ENCODE measurements around the gene RASSF10. TPM values are rescaled to one million over a fixed set of nuclear protein-coding genes. Genes with fewer than 3 reads are reported as not detected.

Gene RASSF10
- total RNA-seq, 1 experiment from 2014 or later, result 3.2 TPM

DNA sequence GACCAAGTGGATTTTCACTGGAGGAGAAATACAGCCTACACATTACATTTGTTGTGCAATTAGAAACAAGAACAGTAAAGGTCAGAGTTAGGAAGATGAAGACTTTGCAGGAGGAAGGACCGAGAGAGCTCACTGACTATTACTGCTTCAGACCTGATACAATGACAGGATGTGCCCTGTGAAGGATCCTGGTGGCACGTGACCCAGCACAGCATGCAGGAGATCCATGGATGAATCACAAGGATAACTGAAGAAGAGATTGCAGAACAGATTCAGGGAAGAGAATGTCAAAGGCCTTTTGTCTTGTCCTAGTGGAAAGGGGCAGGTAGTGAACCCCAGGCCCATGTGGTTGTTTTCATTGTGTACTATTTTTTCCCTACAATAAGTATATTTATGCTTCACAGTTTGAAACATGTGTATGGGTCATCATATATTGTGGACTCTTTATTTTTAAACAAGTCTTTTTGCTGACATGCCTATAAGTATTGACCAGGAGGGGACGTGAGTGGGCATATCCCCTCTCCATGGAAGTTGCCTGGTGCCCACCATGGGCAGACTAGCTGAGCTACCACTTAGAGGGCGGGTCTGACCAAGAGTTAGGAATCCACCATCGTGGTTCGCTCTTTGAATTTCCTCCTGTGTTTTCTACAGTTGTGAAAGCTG is 44.3 kb downstream of the RASSF10 start (continued):
- TF ChIP-seq, protein P1, sequence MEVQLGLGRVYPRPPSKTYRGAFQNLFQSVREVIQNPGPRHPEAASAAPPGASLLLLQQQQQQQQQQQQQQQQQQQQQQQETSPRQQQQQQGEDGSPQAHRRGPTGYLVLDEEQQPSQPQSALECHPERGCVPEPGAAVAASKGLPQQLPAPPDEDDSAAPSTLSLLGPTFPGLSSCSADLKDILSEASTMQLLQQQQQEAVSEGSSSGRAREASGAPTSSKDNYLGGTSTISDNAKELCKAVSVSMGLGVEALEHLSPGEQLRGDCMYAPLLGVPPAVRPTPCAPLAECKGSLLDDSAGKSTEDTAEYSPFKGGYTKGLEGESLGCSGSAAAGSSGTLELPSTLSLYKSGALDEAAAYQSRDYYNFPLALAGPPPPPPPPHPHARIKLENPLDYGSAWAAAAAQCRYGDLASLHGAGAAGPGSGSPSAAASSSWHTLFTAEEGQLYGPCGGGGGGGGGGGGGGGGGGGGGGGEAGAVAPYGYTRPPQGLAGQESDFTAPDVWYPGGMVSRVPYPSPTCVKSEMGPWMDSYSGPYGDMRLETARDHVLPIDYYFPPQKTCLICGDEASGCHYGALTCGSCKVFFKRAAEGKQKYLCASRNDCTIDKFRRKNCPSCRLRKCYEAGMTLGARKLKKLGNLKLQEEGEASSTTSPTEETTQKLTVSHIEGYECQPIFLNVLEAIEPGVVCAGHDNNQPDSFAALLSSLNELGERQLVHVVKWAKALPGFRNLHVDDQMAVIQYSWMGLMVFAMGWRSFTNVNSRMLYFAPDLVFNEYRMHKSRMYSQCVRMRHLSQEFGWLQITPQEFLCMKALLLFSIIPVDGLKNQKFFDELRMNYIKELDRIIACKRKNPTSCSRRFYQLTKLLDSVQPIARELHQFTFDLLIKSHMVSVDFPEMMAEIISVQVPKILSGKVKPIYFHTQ (CRISPR knock-in tag; IDR thresholded peaks at IDR 0.05), result no peak
- TF ChIP-seq HMGA2 (CRISPR knock-in tag; IDR thresholded peaks at IDR 0.05), result no peak
- no peak for TF ChIP-seq GTF2I (CRISPR knock-in tag; conservative IDR thresholded peaks at IDR 0.05)
- no peak for TF ChIP-seq SOX15 (CRISPR knock-in tag; IDR thresholded peaks at IDR 0.05)
- TF ChIP-seq, protein P2, sequence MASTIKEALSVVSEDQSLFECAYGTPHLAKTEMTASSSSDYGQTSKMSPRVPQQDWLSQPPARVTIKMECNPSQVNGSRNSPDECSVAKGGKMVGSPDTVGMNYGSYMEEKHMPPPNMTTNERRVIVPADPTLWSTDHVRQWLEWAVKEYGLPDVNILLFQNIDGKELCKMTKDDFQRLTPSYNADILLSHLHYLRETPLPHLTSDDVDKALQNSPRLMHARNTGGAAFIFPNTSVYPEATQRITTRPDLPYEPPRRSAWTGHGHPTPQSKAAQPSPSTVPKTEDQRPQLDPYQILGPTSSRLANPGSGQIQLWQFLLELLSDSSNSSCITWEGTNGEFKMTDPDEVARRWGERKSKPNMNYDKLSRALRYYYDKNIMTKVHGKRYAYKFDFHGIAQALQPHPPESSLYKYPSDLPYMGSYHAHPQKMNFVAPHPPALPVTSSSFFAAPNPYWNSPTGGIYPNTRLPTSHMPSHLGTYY (CRISPR knock-in tag; IDR thresholded peaks at IDR 0.05), result no peak
- TF ChIP-seq SMAD4 (CRISPR knock-in tag; IDR thresholded peaks at IDR 0.05), result no peak
- no peak for TF ChIP-seq KAT7 (CRISPR knock-in tag; IDR thresholded peaks at IDR 0.05; ENCODE audit: borderline replicate concordance)
- TF ChIP-seq ZNF423 (CRISPR knock-in tag; IDR thresholded peaks at IDR 0.05), result no peak
- TF ChIP-seq, protein P3, sequence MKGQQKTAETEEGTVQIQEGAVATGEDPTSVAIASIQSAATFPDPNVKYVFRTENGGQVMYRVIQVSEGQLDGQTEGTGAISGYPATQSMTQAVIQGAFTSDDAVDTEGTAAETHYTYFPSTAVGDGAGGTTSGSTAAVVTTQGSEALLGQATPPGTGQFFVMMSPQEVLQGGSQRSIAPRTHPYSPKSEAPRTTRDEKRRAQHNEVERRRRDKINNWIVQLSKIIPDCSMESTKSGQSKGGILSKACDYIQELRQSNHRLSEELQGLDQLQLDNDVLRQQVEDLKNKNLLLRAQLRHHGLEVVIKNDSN (CRISPR knock-in tag; IDR thresholded peaks at IDR 0.05), result no peak
- no peak for TF ChIP-seq CBFB (CRISPR knock-in tag; IDR thresholded peaks at IDR 0.05; ENCODE audit: low read depth)
- TF ChIP-seq ESRRA (CRISPR knock-in tag; IDR thresholded peaks at IDR 0.05; ENCODE audit: borderline replicate concordance), result no peak
- TF ChIP-seq ZNF121 (CRISPR knock-in tag; IDR thresholded peaks at IDR 0.05), result no peak

DNA sequence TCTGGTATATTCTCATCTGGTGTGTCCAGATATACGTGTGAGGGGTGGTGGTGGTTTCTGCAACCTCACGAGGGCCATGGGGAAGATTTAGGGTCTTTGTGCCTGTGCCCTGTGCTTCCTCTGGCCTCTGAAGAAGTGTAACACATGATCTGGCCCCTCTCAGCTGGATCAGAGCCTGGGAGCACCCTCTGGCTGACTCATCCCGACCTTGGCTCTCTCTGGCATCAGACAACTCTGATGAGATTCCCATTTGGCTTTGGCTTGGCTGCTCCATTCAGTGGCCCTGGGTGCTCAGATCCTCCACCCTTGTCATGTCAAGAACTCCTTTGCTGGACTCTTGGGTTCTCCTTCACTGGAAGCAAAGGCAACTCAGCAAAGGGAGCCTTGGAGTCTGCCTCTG is 45.2 kb downstream of the RASSF10 start:
- TF ChIP-seq ZNF138 (CRISPR knock-in tag; conservative IDR thresholded peaks at IDR 0.05), result no peak
- no peak for TF ChIP-seq NR2C2 (CRISPR knock-in tag; IDR thresholded peaks at IDR 0.05)
- no peak for TF ChIP-seq RORB (CRISPR knock-in tag; IDR thresholded peaks at IDR 0.05)
- TF ChIP-seq, protein P4, sequence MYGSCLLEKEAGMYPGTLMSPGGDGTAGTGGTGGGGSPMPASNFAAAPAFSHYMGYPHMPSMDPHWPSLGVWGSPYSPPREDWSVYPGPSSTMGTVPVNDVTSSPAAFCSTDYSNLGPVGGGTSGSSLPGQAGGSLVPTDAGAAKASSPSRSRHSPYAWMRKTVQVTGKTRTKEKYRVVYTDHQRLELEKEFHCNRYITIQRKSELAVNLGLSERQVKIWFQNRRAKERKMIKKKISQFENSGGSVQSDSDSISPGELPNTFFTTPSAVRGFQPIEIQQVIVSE (CRISPR knock-in tag; IDR thresholded peaks at IDR 0.05; ENCODE audit: borderline replicate concordance), result no peak
- H3K4me1 Mint-ChIP-seq, result peaks cover 13% of the 10 kb centered on the region
- no peak overlapping the region for H3K4me3 Mint-ChIP-seq
- no peak for DNase-seq (ENCODE audit: low spot score)
- no peak overlapping the region for H3K27ac Mint-ChIP-seq
- H3K27me3 Mint-ChIP-seq (ENCODE audit: low read depth), result no peaks in the 10 kb centered on the region
- ChIA-PET CTCF (no interaction called here), POLR2A (no interaction called here)
- H3K9me3 Mint-ChIP-seq, result peaks cover 16% of the 10 kb centered on the region
- ATAC-seq, result no peak
- H3K36me3 Mint-ChIP-seq, result peaks cover 7% of the 10 kb centered on the region

DNA sequence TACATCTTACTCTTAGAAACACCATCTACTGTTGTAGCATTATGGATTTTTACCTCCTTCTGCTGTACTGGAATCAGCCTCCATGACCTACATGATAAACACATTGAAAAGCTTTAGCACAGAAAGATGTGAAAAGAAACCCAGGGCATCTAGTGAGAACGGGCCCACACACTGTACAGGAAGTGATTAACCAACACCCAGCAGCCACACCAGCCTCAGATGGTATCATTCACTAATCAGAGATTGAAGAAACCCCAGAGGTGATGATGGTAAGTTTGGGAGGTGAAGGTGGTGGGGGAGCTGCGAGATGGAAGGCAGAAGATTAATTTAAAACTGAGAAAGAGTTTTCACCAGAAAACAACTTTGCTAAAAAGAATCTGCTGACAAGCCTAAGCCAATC is 46.1 kb downstream of the RASSF10 start:
- DNase-seq (ENCODE audit: low spot score), result no peak
- Mint-ChIP-seq H3K36me3 (peaks cover 1% of the 10 kb centered on the region), H3K4me1 (peaks cover 13% of the 10 kb centered on the region), H3K4me3 (no peak overlapping the region), H3K27ac (no peak overlapping the region), H3K9me3 (peaks cover 7% of the 10 kb centered on the region), H3K27me3 (ENCODE audit: low read depth) (no peaks in the 10 kb centered on the region)
- no peak for ATAC-seq
- POLR2A ChIA-PET, result no interaction called here
- CTCF ChIA-PET, result no interaction called here
- TF ChIP-seq NFYB (CRISPR knock-in tag; conservative IDR thresholded peaks at IDR 0.05; ENCODE audit: low read depth) (no peak), ETV6 (CRISPR knock-in tag; IDR thresholded peaks at IDR 0.05) (no peak), RORB (CRISPR knock-in tag; IDR thresholded peaks at IDR 0.05) (no peak), TEAD1 (CRISPR knock-in tag; IDR thresholded peaks at IDR 0.05) (no peak), SP1 (CRISPR knock-in tag; conservative IDR thresholded peaks at IDR 0.05) (no peak), ZNF317 (CRISPR knock-in tag; IDR thresholded peaks at IDR 0.05; ENCODE audit: borderline replicate concordance, low read depth) (no peak), TCF7 (CRISPR knock-in tag; IDR thresholded peaks at IDR 0.05; ENCODE audit: low read depth) (no peak), SMAD3 (CRISPR knock-in tag; IDR thresholded peaks at IDR 0.05; ENCODE audit: borderline replicate concordance) (no peak), ZNF219 (CRISPR knock-in tag; IDR thresholded peaks at IDR 0.05; ENCODE audit: borderline replicate concordance) (no peak)
- TF ChIP-seq, protein P5, sequence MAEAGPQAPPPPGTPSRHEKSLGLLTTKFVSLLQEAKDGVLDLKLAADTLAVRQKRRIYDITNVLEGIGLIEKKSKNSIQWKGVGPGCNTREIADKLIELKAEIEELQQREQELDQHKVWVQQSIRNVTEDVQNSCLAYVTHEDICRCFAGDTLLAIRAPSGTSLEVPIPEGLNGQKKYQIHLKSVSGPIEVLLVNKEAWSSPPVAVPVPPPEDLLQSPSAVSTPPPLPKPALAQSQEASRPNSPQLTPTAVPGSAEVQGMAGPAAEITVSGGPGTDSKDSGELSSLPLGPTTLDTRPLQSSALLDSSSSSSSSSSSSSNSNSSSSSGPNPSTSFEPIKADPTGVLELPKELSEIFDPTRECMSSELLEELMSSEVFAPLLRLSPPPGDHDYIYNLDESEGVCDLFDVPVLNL (CRISPR knock-in tag; IDR thresholded peaks at IDR 0.05; ENCODE audit: borderline replicate concordance, low read depth), result no peak
- TF ChIP-seq, protein P6, sequence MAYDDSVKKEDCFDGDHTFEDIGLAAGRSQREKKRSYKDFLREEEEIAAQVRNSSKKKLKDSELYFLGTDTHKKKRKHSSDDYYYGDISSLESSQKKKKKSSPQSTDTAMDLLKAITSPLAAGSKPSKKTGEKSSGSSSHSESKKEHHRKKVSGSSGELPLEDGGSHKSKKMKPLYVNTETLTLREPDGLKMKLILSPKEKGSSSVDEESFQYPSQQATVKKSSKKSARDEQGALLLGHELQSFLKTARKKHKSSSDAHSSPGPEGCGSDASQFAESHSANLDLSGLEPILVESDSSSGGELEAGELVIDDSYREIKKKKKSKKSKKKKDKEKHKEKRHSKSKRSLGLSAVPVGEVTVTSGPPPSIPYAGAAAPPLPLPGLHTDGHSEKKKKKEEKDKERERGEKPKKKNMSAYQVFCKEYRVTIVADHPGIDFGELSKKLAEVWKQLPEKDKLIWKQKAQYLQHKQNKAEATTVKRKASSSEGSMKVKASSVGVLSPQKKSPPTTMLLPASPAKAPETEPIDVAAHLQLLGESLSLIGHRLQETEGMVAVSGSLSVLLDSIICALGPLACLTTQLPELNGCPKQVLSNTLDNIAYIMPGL (CRISPR knock-in tag; IDR thresholded peaks at IDR 0.05), result no peak
